Karpas-422 (cell line): ENCODE measurements around the gene DUOXA2. TPM values are rescaled to one million over a fixed set of nuclear protein-coding genes. Genes with fewer than 3 reads are reported as not detected.
"Not testable (repeated sequence)": the region's sequence is repeated elsewhere in the genome, so short reads cannot be mapped to it uniquely, and the experiment has no call there.

ENCODE experiments used
- DNase-seq: peaks from one replicate; pipeline ENCODE4 v3.0.0-alpha.2; 2015
- H2AFZ ChIP-seq: fragments of 200-600 bp; sonication (generic); 2 replicates; pipeline ENCODE4 v1.6.1; 2014; ENCODE audit warnings: antibody characterized with exemption, low read length, mixed read lengths
- H3K27ac ChIP-seq: fragments of 200-600 bp; sonication (generic); 2 replicates; pipeline ENCODE4 v1.5.1; 2014; ENCODE audit warnings: mild to moderate bottlenecking, low read length, moderate library complexity
- H3K27me3 ChIP-seq: fragments of 200-600 bp; sonication (generic); 2 replicates; pipeline ENCODE4 v1.6.1; 2014; ENCODE audit warnings: low read length, mixed read lengths
- H3K36me3 ChIP-seq: fragments of 200-600 bp; sonication (generic); 2 replicates; pipeline ENCODE4 v1.6.1; 2014; ENCODE audit warnings: low read length, mixed read lengths; ENCODE audit not compliant: insufficient read depth
- H3K4me1 ChIP-seq: fragments of 200-600 bp; sonication (generic); 2 replicates; pipeline ENCODE4 v1.6.1; 2014; ENCODE audit warnings: mild to moderate bottlenecking, low read length, mixed read lengths
- H3K4me2 ChIP-seq: fragments of 200-600 bp; sonication (generic); 2 replicates; pipeline ENCODE4 v1.6.1; 2014; ENCODE audit warnings: low read length, low read depth, mild to moderate bottlenecking; ENCODE audit not compliant: poor library complexity, severe bottlenecking
- H3K4me3 ChIP-seq: fragments of 200-600 bp; sonication (generic); 2 replicates; pipeline ENCODE4 v1.5.1; 2014; ENCODE audit warnings: mild to moderate bottlenecking, antibody characterized with exemption, low read length, mixed read lengths
- H3K79me2 ChIP-seq: fragments of 200-600 bp; sonication (generic); 2 replicates; pipeline ENCODE4 v1.6.1; 2014; ENCODE audit warnings: mild to moderate bottlenecking, low read length, mixed read lengths
- H3K9ac ChIP-seq: fragments of 200-600 bp; sonication (generic); 2 replicates; pipeline ENCODE4 v1.6.0; 2014; ENCODE audit warnings: low read length
- H3K9me2 ChIP-seq: fragments of 200-600 bp; sonication (generic), shearing (Covaris generic); replicated peaks from 2 replicates; pipeline ENCODE4 v1.6.0; 2014; ENCODE audit warnings: mild to moderate bottlenecking, low read length, moderate library complexity; ENCODE audit not compliant: insufficient read depth
- H3K9me3 ChIP-seq: fragments of 300-700, 200-600 bp; sonication (generic); 2 replicates; pipeline ENCODE4 v1.6.1; 2014; ENCODE audit warnings: low read length, mixed read lengths
- H4K20me1 ChIP-seq: fragments of 200-600 bp; sonication (generic); 2 replicates; pipeline ENCODE4 v1.6.1; 2014; ENCODE audit warnings: mild to moderate bottlenecking, antibody characterized with exemption, low read length, low read depth; ENCODE audit not compliant: insufficient read depth
- total RNA-seq: library from RNA; depleted of rRNA; stranded (reverse); fragments of >200 nt; shearing (Covaris generic); gene quantifications from 2 replicates; pipeline ENCODE4 v1.2.3, GENCODE V29; 2014; ENCODE audit warnings: low replicate concordance

The DUOXA2 gene
- total RNA-seq, 1 experiment from 2014 or later: not detected

DNA sequence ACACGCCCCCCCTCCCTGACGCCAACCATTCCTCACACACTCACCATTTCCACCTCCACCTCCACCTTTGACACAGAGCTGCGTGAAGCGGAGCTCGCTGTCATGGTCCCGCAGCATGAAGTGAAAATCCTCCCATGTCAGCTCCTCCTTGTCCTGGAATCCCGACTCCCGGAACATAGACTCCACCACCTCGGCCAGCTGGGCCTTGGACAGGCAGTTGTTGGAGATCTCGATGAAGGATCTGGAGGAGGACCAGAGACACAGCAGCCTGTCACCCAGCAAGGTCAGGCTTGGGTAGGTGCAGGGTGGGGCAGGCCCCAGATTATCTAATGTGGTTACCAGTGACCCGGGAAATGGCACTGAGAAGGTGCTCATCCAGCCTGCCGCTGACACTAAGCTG lies 12.4 kb upstream of the DUOXA2 start:
- Histone ChIP-seq H3K4me1 (0 out of 2 replicates have a peak, but pooled peaks cover 2% of the 10 kb centered on the region), H3K27ac (no peak overlapping the region), H3K9me3 (no peaks in the 10 kb centered on the region), H3K36me3 (no peaks in the 10 kb centered on the region), H3K79me2 (no peaks in the 10 kb centered on the region), H3K9me2 (no peaks in the 10 kb centered on the region), H2AFZ (no peak overlapping the region), H3K9ac (no peak overlapping the region), H3K27me3 (no peaks in the 10 kb centered on the region), H3K4me2 (no peak overlapping the region), H3K4me3 (no peak overlapping the region), H4K20me1 (no peaks in the 10 kb centered on the region)
- DNase-seq: no peak

DNA sequence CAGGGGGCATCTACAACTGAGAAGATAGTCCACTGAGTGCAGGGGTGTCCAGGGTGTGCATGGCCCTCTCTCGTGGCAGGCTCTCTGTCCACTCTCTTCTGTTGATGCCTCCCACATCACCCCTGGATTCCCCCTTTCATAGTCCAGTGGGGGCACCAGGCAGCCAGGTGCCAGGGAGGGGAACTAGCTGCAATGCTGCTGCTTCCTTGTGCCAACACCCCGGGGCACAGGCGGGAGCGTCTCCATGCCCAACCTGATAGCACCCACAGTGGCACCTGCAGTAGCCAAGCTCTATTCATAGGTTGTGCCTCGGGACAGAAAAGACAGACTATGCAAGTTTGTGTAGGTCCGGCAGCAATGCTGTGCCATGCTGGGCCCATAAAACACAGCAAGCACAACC lies 11.9 kb upstream of the DUOXA2 start:
- Histone ChIP-seq H3K36me3 (no peaks in the 10 kb centered on the region), H3K27me3 (no peaks in the 10 kb centered on the region), H3K79me2 (no peaks in the 10 kb centered on the region), H3K9ac (no peak overlapping the region), H4K20me1 (no peaks in the 10 kb centered on the region), H3K27ac (no peak overlapping the region), H2AFZ (no peak overlapping the region), H3K9me2 (no peaks in the 10 kb centered on the region), H3K4me3 (no peak overlapping the region), H3K9me3 (no peaks in the 10 kb centered on the region), H3K4me2 (no peak overlapping the region), H3K4me1 (0 out of 2 replicates have a peak, but pooled peaks cover 2% of the 10 kb centered on the region)
- DNase-seq: no peak

DNA sequence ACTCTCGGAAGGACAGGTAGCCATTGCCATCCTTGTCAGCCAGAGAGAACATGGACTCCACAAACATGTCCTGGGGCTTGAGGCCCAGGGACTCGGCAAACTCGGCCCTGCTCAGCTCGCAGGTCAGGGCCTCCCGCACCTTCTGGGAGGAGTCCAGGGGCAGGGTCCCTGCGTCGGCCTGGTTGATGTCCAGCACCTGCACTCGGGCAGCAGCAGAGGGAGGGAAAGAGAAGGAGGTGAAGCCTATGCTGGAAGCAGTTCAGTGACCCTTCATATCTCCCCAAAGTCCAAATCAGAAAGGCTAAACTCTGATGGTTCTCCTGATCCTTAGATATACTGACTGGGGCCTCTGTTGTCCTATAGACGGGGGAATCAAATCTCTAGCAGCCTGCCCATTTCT lies 10.0 kb upstream of the DUOXA2 start:
- H3K27ac ChIP-seq: not testable (repeated sequence)

DNA sequence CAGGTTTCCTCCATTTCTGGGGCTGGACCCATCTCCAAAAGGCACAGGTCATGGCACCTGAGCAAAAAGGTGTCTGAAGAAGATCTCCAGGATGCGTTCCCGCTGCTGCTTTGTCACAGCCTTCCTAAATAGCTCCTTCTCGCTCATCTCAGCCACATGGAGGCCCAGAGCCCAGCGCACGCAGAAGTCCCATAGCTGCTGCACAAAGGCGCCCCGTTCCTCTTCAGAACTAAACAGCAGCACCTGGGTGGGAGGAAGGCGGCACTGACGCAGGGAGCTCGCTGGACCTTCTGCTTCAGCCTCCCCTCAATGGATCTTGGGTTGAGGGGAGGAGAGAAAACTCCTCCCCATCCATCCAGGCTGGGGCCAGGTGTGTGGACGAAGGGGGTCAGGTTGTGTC lies 8.5 kb upstream of the DUOXA2 start:
- Histone ChIP-seq H3K27ac (no peak overlapping the region), H3K4me1 (no peaks in the 10 kb centered on the region), H3K9me3 (no peaks in the 10 kb centered on the region), H3K9me2 (no peaks in the 10 kb centered on the region), H3K27me3 (no peaks in the 10 kb centered on the region), H3K4me2 (no peak overlapping the region), H3K79me2 (no peaks in the 10 kb centered on the region), H2AFZ (no peak overlapping the region), H4K20me1 (no peaks in the 10 kb centered on the region), H3K4me3 (no peak overlapping the region), H3K36me3 (no peaks in the 10 kb centered on the region), H3K9ac (no peak overlapping the region)
- no peak for DNase-seq

More for the DNA sequence above, 10.0 kb upstream of the DUOXA2 start:
- not testable (repeated sequence) for H3K4me3 ChIP-seq, H3K9me3 ChIP-seq, H3K79me2 ChIP-seq, H3K9me2 ChIP-seq, H3K27me3 ChIP-seq, H3K36me3 ChIP-seq, H3K4me1 ChIP-seq, H3K9ac ChIP-seq, H4K20me1 ChIP-seq, H3K4me2 ChIP-seq, DNase-seq, H2AFZ ChIP-seq

DNA sequence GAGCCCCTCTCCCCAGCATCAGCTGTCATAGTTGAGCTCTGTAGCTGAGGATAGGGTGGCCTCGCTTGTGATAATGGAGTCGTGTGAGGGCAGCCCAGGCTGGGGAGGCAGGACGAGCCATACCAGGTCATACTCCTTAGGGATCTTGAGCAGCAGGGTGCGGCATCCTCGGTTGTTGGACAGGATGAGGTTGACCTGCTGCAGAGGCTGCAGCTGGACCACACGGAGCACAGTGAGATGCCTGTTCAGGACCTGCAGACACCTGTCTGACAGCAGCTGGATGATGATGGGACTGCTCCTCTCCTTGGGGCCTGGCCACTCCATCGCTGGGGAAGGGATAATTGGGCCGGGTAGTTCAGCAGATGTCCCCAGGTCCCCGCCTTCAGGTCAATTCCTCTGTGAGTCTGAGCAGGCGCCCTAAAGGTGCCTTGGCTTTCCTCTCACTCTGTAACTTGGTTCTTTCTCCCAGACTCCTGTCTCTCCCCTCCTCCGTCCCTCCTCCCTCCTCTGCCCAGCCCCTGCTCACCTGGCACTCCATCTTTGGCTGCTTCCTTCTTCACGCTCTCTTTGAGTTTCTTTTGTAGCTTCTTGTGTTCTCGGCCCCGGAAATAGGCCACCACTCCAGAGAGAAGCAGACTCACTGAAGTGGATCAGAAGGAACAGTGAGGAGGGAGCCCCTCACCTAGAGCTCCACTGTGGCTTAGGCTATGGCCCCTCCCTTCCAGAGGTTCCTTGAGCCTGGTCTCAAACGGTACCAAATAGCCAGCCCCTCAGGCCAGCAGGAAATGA lies 7.9 kb upstream of the DUOXA2 start:
- no peaks in the 10 kb centered on the region for H3K36me3 ChIP-seq
- H3K9me2 ChIP-seq: no peaks in the 10 kb centered on the region
- H2AFZ ChIP-seq: no peak overlapping the region
- H4K20me1 ChIP-seq: no peaks in the 10 kb centered on the region
- no peak overlapping the region for H3K4me3 ChIP-seq
- H3K27ac ChIP-seq: no peak overlapping the region
- no peaks in the 10 kb centered on the region for H3K79me2 ChIP-seq
- no peak overlapping the region for H3K4me2 ChIP-seq
- no peak overlapping the region for H3K9ac ChIP-seq
- no peaks in the 10 kb centered on the region for H3K27me3 ChIP-seq
- no peaks in the 10 kb centered on the region for H3K9me3 ChIP-seq
- no peaks in the 10 kb centered on the region for H3K4me1 ChIP-seq
- no peak for DNase-seq

DNA sequence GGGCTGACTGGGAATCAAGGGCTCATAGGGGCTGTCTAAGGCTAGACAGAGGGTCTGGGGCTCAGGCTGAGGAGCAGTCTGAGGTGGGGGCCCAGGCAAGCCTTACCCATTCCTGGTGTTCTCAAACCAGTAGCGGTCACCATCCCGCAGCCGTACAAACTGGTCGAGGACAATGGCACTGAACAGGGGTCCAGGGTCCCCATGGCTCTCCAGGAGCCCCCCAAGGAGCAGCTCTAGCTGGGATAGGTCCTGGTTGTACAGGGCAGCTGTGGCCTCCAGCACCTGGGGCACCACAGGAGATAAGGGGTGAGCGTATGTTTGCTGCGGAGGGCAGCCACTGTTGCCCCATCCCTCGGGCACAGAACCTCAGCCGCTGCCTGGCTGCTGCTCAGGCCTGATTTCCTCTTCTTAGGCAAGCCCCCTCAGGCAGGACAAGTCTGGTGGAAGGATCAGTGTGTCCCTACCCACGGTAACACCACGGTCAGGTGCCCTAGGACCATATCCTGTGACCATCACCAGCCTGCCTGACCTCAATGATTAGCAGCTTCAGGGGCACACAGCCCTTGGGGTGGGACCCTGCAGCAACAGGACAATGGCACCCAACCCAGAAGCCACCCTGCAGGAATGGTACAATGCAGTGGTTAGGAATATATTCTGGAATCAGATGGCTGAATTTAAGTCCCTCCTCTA lies 6.0 kb upstream of the DUOXA2 start:
- H2AFZ ChIP-seq: no peak overlapping the region
- no peaks in the 10 kb centered on the region for H3K9me3 ChIP-seq
- H3K79me2 ChIP-seq: no peaks in the 10 kb centered on the region
- no peaks in the 10 kb centered on the region for H3K36me3 ChIP-seq
- H3K27me3 ChIP-seq: no peaks in the 10 kb centered on the region
- H3K4me2 ChIP-seq: no peak overlapping the region
- no peak overlapping the region for H3K9ac ChIP-seq
- H3K27ac ChIP-seq: no peak overlapping the region
- H3K4me1 ChIP-seq: no peaks in the 10 kb centered on the region
- no peaks in the 10 kb centered on the region for H3K9me2 ChIP-seq
- H4K20me1 ChIP-seq: no peaks in the 10 kb centered on the region
- no peak overlapping the region for H3K4me3 ChIP-seq
- no peak for DNase-seq

DNA sequence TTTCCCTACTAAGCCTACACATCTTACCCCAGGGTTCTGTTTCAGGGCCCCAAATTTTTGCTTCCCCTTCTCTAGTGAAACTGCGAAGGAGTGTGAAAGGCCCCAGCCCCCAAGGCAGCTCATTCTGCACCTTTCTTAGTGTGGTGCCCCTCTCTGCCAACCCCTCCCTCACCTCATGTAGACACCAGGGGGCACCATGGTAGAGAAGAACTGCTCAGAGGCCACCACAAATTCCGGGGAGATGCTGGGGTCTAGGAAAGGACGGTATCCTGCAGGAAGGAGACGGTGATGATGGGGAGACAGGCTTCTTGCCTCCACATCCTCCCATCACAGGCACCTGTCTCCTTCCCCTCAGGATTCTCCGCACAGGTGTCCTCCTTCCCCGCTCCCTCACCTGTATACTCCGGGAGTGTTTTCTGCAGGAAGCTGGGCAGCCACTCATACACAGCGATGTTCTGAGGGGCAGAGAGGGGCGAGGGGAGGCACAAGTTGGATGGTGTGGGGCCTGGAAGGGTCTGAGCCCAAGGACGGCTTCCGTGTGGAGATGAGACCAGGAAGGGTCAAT lies 3.8 kb upstream of the DUOXA2 start:
- Histone ChIP-seq H3K36me3 (no peaks in the 10 kb centered on the region), H3K9me3 (no peaks in the 10 kb centered on the region), H4K20me1 (no peaks in the 10 kb centered on the region), H3K9me2 (no peaks in the 10 kb centered on the region), H3K4me2 (no peak overlapping the region), H3K4me3 (no peak overlapping the region), H3K4me1 (peaks cover 9% of the 10 kb centered on the region), H3K79me2 (no peaks in the 10 kb centered on the region), H3K27me3 (no peaks in the 10 kb centered on the region), H3K9ac (no peak overlapping the region), H2AFZ (no peak overlapping the region), H3K27ac (no peak overlapping the region)
- no peak for DNase-seq

DNA sequence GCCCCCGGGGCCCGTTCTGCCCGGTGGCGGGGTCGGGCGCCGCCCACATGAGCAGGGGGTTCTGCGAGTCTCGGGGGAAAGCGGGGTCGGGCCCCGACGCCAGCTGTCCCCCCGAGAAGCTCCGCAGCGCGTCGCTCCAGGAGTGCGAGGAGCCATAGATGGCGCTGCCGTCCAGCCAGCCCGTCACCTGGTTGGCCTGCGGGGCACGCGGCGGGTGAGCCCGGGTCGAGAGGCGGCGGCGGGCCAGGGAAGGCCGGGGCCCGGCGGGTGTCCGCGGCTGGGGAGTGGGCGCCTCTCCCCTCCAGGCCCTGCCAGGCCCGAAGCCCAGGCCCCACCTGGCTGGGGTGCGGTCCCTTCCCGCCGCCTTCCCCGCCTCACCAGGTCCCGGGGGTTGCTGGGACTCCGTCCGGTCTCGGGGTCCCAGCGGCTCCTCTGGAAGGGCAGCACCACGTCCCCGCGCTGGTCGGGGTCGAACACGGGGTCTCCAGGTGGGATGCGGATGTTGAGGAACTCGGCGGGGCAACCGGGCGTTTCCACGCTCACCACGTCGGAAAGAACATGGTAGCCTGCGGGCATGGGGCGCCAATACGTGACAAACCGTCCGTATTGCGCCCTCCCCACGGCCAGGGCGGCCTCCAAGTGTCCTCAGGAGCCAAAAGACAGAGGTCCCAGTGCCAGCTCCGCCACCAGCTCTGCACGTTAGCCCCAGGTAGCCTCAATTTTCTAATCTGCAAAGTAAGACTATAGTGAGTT lies 2.6 kb upstream of the DUOXA2 start:
- Histone ChIP-seq H4K20me1 (no peaks in the 10 kb centered on the region), H3K4me3 (no peak overlapping the region), H3K9ac (no peak overlapping the region), H3K36me3 (no peaks in the 10 kb centered on the region), H3K9me3 (no peaks in the 10 kb centered on the region), H3K4me1 (peaks cover 9% of the 10 kb centered on the region), H2AFZ (no peak overlapping the region), H3K79me2 (no peaks in the 10 kb centered on the region), H3K4me2 (no peak overlapping the region), H3K27ac (no peak overlapping the region), H3K9me2 (no peaks in the 10 kb centered on the region), H3K27me3 (no peaks in the 10 kb centered on the region)
- DNase-seq: no peak
